Spleen (tissue), 7 donors: ENCODE data around the gene F13A1.

Experiments
- POLR2A ChIP-seq, 3 donors: fragments of 450-650 bp; IDR thresholded peaks; one replicate each; pipeline ENCODE4 v1.5.1; 2017; ENCODE audit warnings: antibody characterized with exemption in 3 of 3, mild to moderate bottlenecking in 1 of 3
- POLR2AphosphoS5 ChIP-seq, 3 donors: sonication (generic); formaldehyde crosslinking; IDR thresholded peaks; one replicate each; pipeline ENCODE4 v1.5.1; 2017; ENCODE audit warnings: antibody characterized with exemption in 3 of 3
- TF ChIP-seq, protein P1 (sequence below), 11 experiments: fragments of 200-600 bp in 7 of 11; fragments of 450-650 bp in 4 of 11; sonication (generic) in 4 of 11; IDR thresholded peaks in 8 of 11; conservative IDR thresholded peaks in 3 of 11; 1 replicate in 7 of 11; 2 replicates in 4 of 11; pipeline versions ENCODE4 v1.4.0 to v1.8.0; 2016 to 2021; ENCODE audit warnings: antibody characterized with exemption in 11 of 11, inconsistent platforms in 4 of 11, mild to moderate bottlenecking in 1 of 11
- donor health status: DM: no; HTN: no; CAD: no; lungs with moderate emphysema.
- donor health status: DM: no; HTN: no; CAD: no.
- donor health status: DM: no; HTN: no; CAD: no.

DNA sequence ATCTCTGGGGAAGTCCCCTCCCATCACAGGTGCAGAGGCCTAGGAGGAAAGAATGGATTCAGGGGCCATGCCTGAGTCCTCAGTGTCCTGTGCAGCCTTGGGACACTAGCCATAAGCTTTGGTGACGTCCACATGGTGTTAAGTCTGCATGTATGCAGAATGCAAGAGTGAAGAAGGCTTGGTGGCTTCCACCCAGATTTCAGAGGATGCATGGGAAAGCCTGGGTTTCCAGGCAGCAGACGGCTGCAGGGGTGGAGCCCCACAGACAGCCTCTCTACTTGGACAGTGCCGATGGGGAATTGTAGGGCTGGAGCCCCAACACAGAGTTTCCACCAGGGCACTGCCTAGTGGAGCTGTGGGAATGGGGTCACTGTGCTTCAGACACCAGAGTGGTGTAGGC lies 196.7 kb downstream of the F13A1 start:
- TF ChIP-seq POLR2A (IDR thresholded peaks at IDR 0.05) (no peak), POLR2AphosphoS5 (IDR thresholded peaks at IDR 0.05) (no peak)
- TF ChIP-seq, protein P1, sequence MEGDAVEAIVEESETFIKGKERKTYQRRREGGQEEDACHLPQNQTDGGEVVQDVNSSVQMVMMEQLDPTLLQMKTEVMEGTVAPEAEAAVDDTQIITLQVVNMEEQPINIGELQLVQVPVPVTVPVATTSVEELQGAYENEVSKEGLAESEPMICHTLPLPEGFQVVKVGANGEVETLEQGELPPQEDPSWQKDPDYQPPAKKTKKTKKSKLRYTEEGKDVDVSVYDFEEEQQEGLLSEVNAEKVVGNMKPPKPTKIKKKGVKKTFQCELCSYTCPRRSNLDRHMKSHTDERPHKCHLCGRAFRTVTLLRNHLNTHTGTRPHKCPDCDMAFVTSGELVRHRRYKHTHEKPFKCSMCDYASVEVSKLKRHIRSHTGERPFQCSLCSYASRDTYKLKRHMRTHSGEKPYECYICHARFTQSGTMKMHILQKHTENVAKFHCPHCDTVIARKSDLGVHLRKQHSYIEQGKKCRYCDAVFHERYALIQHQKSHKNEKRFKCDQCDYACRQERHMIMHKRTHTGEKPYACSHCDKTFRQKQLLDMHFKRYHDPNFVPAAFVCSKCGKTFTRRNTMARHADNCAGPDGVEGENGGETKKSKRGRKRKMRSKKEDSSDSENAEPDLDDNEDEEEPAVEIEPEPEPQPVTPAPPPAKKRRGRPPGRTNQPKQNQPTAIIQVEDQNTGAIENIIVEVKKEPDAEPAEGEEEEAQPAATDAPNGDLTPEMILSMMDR (IDR thresholded peaks at IDR 0.05 in 8 of 11, conservative IDR thresholded peaks at IDR 0.05 in 3 of 11) = no peak
